Hematopoietic multipotent progenitor cell treated with erythropoietin and hydrocortisone succinate and interleukin-3 and kit ligand, for 15 days (in vitro differentiated cells): ENCODE data around the gene TLE7.

Experiments
- DNase-seq: peaks from one replicate; pipeline ENCODE4 v3.0.0-alpha.2; 2015; ENCODE audit warnings: low spot score

Gene TLE7

DNA sequence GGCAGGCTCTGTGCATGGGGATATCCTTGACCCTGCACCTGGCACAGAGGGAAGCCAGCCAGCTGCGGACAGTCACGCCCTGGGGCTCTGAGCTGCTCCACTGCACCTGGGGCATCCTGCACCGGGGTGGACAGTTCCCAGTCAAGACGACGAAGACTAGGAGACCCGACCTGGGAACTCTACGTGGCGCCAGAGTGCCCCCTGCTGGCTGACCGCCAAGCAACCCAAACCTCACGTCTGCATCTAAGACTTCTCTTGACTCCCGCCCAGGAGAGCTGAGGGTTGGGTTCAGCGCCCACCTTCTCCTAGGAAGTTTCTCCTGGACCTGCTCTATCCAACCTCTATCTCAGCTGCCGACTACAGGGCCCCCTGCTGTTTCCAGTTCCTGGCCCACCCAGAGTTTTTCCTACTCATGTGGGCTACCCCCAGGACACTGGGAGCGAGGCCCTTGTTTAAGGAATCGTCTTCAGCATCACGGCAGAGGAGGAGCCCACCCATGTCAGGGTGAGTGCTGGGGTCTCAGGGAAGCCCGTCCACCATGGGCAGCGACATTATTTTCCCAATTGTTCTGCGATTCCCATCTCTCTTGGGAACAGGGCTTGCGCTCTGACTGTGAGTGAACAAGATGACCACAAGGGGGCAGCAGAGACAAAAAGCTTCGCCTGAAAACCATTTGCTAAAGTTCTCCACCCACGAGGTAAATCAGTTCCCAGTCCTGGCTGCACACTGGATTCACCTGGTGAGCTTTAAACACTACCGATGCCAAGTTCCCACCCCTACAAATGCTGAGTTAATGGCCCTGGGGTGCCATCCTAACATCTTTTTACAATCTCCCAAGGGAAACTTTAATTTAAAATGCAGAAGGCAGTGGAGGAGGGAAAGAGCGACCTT is 29.3 kb downstream of the TLE7 start:
- DNase-seq: peak; percentile 86

DNA sequence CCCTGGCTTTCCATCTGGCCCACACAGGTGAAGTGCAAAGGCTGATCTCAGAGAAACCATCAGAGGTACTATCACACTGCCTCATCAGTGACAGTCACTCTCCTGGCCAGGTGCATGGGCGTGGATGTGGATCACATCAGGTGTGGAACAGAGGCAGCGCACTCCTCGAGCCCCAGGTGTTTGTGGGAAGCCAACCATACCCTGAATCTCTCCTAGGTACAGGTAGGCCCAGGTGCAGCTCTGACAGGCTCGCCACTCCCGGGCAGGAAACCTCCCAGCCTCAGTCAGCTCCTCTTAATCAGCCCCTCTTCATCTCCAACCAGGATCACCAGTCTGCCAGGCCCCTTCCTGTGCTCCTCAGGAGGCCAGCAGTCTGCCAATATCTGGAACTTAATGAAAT is 31.7 kb downstream of the TLE7 start:
- no peak for DNase-seq

DNA sequence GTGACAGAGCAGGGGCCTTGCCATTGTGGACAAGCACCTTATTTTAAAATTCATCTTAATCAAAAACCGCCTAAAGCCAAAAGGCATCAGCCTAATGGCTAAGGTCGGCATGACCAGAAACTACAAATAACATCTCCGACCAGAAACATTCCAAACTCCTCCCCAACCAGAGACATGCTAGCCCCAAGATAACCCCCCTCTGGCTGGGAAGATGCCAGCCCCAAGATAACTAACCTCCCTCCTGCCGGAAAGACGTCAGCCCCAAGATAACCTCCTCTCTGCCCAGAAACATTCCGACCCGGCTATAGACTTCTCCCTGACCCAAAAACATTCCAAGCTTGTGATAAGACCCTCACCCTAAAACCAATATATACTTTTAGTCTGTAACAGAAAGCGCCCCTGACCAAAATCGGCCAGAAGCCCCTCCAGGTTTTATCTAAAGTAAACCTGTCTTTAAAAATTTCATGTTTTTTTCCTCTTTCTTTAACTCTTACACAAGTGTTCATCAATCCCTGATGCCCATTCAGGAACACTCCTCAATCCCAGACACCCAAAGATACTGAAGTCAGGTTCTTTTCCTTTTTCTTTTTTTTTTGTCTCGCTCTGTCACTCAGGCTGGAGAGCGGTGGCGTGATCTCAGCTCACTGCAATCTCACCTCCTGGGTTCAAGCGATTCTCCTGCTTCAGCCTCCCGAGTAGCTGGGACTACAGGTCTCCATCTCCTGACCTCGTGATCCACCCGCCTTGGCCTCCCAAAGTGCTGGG is 32.7 kb downstream of the TLE7 start:
- DNase-seq: no peak

DNA sequence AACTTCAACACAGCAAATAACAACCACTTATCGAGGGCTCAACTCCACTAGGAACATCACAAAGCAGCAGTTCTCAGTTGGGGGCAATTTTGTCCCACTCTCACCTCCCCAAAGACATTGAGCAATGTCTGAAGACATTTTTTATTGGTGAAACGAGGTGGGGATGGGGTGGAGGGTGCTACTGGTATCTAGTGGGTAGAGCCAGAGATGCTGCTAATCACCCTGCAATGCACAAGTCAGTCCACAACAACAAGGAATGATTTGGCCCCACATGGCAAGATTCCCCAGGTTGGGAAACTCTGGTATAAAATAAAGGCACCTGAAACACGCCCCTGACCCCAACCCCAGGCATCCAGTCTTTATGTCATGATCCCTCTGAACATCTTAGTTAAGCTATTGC is 33.3 kb downstream of the TLE7 start:
- DNase-seq: no peak

DNA sequence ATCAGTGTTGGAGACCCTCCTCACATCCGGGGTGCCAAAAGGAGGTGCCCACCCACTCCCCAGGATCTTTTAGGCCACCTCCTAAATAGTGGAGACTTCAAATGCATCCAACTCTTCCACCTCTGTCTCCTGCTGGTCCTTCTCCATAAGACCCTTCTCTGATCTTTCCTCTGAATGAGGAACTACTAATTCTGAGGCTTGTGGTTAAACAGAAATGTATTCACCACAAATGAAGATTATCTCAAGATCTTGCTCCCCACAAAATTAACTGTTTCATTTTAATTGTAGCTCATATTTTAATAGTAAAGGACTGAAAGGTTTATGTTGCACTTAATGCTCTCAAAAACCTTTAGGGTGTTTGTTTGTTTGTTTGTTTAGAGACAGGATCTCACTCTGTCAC is 34.1 kb downstream of the TLE7 start:
- DNase-seq: no peak

DNA sequence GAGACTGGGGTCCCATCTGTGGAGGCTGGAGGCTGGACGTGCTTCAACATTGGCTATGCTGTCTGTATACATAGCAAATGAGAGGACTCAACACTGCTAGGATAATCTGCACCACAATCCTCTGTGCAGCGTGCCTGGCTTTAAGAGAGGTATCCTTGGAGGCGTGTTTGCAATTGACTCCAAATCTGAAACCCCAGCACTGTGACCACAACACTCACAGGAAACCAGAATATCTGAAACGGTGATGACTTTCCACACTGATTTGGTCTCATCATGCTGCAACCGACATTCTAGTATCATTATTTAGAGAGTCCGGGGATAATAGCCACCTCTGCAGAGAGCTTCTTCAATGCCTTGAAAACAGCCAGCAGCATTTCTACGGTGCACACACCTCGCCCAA is 35.1 kb downstream of the TLE7 start:
- DNase-seq: no peak

DNA sequence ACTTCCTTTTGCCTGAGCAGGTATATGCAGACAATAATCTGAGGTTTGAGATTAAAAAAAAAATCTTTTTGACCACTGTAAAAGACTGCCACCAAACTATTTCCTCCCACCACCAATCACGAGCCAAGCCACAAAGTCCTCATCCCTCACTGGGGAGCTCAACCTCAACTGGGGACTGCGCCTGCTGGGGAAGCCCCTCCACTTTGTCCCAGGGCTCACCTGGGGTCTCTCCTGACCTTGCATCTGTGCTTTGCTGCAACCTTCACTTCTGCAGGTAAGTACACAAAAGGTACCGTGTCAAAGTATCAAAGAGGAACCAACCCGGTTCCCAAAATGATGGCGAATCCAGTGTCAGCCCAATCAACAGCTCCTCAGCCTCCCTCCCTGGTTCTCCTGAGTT is 35.5 kb downstream of the TLE7 start:
- DNase-seq: no peak

DNA sequence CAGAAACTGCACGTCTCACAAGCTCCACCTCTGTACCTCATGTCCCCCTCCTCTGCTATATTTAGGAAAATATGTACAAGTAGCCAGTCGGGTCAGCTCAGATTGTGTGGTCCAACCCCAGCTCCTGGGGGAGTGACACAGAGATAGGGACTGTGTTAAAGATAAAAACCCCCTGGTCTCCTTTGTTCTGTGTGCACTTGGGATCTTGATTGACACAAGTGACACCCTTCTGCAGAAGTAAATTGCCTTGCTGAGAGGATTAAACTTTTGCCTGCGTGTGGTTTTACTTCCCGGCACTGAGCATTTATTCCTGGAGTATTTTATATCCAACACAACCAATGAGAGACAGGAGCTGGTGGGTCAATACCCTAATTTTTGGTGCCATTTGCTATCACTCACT is 37.5 kb downstream of the TLE7 start:
- no peak for DNase-seq

DNA sequence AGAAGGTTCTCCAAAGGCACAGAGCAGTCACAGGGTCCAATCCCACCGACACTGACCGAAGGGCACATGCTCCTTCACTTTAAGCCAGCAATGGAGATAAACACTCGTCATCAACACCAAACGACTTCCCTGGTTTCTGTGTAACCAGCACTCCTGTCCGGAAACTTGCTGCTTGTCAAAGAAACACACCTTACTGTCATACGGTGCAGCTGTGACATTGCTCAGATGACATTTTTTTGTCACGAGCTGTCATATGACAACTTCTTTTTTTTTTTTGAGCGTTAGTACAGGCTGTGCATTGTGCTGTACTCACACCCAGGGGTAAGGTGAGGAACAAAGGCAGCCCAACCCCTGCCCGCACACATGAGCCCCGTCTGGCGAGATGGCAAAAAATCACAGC is 39.2 kb downstream of the TLE7 start:
- no peak for DNase-seq

DNA sequence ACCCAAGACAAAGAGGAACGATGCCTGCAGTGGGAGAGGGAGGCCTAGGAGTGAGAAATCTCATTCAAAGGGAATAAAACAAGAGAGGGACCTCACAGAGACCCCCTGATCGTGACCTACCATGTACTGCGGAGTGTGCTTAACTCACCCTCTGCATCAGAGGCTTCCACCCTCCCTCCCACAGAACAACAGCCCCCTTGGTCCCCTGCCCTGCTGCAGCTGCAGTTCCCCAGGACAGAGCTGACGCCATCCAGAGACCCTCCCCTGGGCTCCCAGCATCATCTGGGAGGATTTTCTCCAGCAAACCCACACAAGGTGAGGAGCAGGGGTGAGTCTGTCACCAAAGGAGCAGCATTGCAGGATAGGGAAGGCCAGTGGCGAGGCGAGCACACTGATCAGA is 39.8 kb downstream of the TLE7 start:
- no peak for DNase-seq

DNA sequence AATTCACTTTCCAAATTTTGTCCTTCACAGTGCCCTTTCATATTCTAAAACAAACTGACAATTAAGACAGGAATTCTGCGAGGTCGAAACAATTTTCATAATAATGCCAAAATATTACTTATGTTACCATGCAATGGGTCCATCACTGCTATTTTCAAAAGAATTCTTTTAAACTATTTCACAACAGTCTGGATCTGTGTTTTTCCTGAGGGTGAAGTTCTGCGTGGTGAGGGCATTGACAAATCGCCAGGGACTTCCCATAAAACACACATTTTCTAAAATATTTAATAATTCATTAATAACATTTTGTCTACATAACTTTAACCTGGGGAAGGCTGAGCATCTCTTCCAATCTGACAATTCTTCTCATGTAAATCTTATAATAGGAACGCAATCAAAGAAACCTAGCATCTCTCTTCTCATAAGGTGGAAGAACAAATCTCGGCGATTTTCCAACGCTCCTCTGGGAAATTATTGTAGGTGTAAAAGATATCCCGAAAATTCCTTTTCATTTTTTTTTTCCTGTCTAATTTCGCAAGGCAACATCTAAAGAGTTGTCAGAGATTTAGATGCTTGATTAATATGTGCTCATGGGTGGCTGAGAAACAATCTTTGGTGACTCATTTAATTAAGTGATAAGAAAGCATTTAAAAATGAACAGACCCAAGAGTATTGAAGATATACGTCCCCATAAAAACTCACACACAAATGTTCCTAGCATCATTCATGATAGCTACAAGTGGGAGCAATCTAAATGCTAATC is 41.9 kb downstream of the TLE7 start:
- DNase-seq: no peak

DNA sequence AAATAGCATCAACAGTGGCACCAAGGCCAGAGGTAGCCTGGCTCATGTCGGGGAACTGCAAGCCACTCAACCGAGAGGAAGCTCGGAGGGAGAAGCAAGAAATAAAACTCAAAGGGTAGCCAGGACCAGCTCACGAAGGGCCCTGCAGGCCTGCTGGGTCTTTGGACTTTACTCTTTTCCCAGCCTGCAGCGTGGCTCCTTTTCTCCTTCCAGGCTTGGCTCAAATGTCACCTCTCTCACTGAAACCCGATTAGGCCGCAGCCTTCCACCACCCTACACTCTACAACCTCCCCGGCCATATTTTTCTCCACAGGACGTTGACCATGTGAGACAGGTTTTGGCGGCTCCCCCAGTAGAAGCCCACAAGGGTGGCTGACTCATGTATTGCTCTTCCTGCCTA is 45.3 kb downstream of the TLE7 start:
- DNase-seq: no peak

DNA sequence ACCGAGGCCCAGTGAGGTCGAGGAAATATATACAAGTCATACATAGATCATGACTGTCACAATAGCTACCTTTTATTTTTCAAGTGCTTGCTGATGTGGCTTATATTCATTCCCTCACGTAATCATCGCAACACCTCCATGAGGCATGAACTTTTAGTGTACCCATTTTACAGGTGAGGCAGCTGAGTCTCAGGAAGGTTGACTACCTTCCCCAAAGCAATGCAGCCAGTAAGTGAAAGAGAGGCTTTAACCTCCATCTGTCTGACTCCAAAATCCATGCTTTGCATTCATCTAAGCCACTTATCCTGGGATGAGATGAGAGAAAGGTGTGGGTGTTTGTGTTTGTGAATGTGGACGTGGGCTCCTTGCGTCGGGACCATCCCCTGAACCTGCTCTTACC is 52.5 kb downstream of the TLE7 start:
- no peak for DNase-seq

DNA sequence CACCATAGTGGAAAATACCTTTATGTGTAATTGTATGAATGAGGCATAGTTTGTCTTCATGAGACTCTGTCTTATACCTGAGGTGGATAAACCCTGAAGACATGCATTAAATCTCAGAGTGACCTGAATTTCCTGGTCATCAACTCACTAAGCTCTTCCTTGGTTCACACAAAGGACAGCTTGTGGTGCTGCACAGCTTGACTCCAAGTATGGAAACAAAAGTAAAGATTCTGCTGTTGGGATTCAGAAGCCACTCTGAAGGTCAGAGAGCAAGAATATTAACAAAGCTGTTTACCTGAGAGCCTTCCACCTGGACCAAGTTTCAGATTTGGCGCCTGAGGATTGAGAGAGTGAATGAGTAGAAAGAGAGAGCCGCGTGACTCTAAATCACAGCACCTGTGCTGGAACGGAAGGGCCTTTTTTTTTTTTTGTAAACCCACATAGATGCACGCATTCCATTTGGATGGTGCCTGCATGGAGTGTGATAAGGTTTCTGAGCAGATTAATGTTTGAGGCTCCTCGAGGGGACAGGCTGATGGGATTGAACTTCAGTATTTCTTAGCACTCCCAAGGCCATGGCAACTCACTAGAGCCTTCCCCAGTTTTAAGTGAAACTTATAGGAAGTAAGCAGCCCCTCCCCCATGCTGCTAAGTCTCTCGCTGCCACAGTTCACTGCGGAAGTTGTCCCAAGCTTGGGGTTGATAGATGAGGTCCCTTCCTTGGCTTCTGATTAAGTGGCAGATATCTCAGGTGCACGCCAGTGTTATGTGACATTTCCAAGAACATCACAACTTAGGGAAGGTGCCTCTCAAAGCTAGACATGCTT is 54.6 kb downstream of the TLE7 start:
- DNase-seq: no peak

DNA sequence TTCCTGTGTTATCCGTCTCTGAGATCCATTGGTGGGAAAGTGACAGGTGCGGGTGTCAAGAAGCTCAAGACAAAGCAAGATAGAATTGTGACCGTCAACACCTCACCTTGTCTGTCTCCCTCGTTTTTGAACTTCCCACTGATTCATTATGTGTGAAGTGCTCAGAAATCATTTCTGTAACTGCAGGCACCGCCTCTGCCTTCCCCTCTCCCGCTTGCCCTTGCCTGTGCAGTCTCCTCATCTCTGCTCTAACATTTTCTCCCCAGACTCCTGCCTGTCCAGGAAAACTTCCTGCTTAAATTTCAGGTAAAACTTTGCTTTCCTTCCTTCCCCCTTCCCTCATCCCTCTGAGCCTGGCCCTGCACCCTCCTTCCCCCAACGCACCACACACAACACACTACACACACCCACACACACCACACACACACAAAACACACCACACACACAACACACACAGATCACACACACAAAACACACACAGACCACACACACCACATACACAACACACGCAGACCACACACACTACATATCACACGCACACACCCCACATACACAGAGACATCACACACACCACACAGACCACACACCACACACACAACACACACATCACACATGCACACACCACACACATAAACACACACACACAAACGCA is 57.7 kb downstream of the TLE7 start:
- DNase-seq: no peak

DNA sequence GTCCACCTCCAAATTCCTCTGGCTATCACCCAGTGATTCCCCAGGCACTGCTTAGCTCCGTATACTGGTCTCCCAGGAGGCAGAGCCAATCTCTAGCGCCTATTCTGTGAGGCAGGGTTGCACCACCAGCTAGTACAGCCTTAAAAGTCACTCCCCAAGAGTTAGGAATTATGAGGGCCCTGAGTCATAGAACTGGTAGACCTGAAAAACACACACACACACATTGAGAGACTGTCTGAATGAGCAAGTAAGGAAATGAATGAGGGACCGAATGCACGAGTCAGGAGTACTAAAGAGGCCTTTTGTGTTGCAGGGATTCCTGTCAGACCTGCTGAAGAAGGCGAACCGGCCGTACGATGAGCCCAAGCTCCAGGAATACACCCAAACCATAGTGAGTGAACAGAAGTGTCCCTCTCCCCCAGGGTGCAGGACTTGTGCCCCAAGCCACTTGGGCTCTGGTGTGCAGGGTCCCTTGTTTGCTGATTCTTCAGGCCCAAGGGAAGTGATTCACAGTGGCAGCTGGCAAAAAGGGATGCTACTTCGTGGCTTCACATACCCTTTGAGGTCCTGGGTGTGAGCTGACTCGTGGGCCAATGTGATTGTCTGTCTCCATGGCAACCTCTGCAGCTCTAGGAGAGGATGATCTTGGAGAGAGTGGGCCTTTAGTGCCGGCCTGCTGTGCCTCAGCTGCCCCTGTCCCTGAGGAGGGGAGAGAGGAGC is 58.6 kb downstream of the TLE7 start:
- DNase-seq: no peak

DNA sequence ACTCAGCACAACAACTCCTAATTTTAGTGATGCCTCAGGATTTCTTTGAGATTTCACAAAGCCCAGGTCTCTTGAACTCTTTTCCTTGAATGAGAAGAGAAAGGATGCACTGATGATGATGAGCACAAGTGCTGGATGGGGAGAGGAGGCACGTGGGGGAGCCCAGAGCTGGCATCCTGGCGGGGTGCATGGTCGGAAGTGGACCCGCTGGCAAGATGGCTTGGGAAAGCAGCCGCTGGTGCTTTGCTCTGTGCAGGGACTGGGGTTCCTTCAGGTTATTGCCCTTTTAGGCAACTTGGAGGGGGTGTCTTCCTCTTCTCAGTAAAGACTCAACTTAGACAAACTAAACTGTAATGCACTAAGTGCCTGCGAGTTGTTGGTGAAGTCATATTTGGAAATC is 61.0 kb downstream of the TLE7 start:
- no peak for DNase-seq
